Endothelial cell of umbilical vein (primary cell): ENCODE data around the gene SCARF2. TPM values are rescaled to one million over a fixed set of nuclear protein-coding genes. Genes with fewer than 3 reads are reported as not detected.
"Not testable (repeated sequence)": the region's sequence is repeated elsewhere in the genome, so short reads cannot be mapped to it uniquely, and the experiment has no call there.

Experiments used
- BruUV-seq: library from RNA; stranded (reverse); fragments of 400-500 nt; replicated peaks from 2 replicates; lab custom pipeline; 2021; lab: Mats Ljungman, UMichigan
- CTCF ChIA-PET: fragments of 300-600, 350-600 bp; sonication (Branson Sonifier 250); formaldehyde crosslinking; loops from one replicate; lab custom pipeline; 2021; ENCODE audit warnings: antibody characterized with exemption, inconsistent platforms; lab: Charles Lee
- POLR2A ChIA-PET: fragments of 300-600, 350-600 bp; sonication (Branson Sonifier 250); formaldehyde crosslinking; loops from one replicate; lab custom pipeline; 2021; ENCODE audit warnings: antibody characterized with exemption, inconsistent platforms; lab: Charles Lee
- DNase-seq: peaks from one replicate; pipeline ENCODE4 v3.0.0-alpha.2; 2011; ENCODE audit warnings: low read depth, low spot score
- FAIRE-seq: peaks from 2 replicates; lab custom pipeline; 2011; peaks lifted over from hg19 to GRCh38; lab: Jason Lieb, UNC
- H2AFZ ChIP-seq: 2 replicates; pipeline ENCODE4 v1.6.0; 2012; ENCODE audit warnings: low read depth, low read length, control low read depth, inconsistent platforms
- H3K27ac ChIP-seq: 2 replicates; pipeline ENCODE4 v1.5.1; 2011; ENCODE audit warnings: low read depth, mild to moderate bottlenecking, control low read depth, low read length, moderate library complexity; ENCODE audit not compliant: insufficient read depth
- H3K27me3 ChIP-seq, 2 experiments: 2 replicates each; pipeline versions ENCODE4 v1.6.0 to v1.6.1; 2011; ENCODE audit warnings: low read length in 2 of 2, mixed read lengths in 1 of 2; ENCODE audit not compliant: control insufficient read depth in 2 of 2, insufficient read depth in 2 of 2
- H3K36me3 ChIP-seq, 2 experiments: 2 replicates in 1 of 2; 3 replicates in 1 of 2; pipeline ENCODE4 v1.5.1; 2011; ENCODE audit warnings: low read length in 2 of 2, mild to moderate bottlenecking in 1 of 2, moderate library complexity in 1 of 2; ENCODE audit not compliant: control insufficient read depth in 2 of 2, insufficient read depth in 2 of 2; ENCODE audit errors: extremely low read depth in 1 of 2
- H3K4me1 ChIP-seq: 3 replicates; pipeline ENCODE4 v1.5.1; 2011; ENCODE audit warnings: mild to moderate bottlenecking, low read length; ENCODE audit not compliant: control insufficient read depth, insufficient read depth; ENCODE audit errors: extremely low read depth
- H3K4me2 ChIP-seq: 2 replicates; pipeline ENCODE4 v1.6.1; 2011; ENCODE audit warnings: low read length, control low read depth, mixed read lengths; ENCODE audit not compliant: insufficient read depth
- H3K4me3 ChIP-seq, 3 experiments: fragments of 200-600 bp in 1 of 3; sonication (generic), shearing (Covaris generic) in 1 of 3; replicated peaks in 1 of 3; 2 replicates each; pipeline ENCODE4 v1.5.1; 2011 to 2016; ENCODE audit warnings: control low read depth in 3 of 3, low read length in 3 of 3, mild to moderate bottlenecking in 2 of 3, inconsistent platforms in 1 of 3, low read depth in 1 of 3, moderate library complexity in 1 of 3; ENCODE audit not compliant: insufficient read depth in 1 of 3
- H3K79me2 ChIP-seq: 2 replicates; pipeline ENCODE4 v1.6.0; 2012; ENCODE audit warnings: low read length, inconsistent platforms; ENCODE audit not compliant: control insufficient read depth, insufficient read depth
- H3K9ac ChIP-seq: replicated peaks from 2 replicates; pipeline ENCODE3; 2011; ENCODE audit warnings: low read length, control low read depth; ENCODE audit not compliant: insufficient read depth; ENCODE audit errors: extremely low read depth
- H3K9me1 ChIP-seq: replicated peaks from 3 replicates; pipeline ENCODE4 v1.6.0; 2011; ENCODE audit warnings: mild to moderate bottlenecking, low read length; ENCODE audit not compliant: control insufficient read depth, insufficient read depth; ENCODE audit errors: extremely low read depth
- H3K9me3 ChIP-seq: replicated peaks from 2 replicates; pipeline ENCODE4 v1.5.1; 2012; ENCODE audit warnings: low read length, inconsistent platforms; ENCODE audit not compliant: control insufficient read depth, insufficient read depth
- H4K20me1 ChIP-seq: replicated peaks from 2 replicates; pipeline ENCODE3; 2011; ENCODE audit warnings: mild to moderate bottlenecking, low read length; ENCODE audit not compliant: control insufficient read depth, insufficient read depth; ENCODE audit errors: extremely low read depth
- CTCF ChIP-seq, 2 donors: IDR thresholded peaks; 1 replicate in 1 of 2; 2 replicates in 1 of 2; pipeline ENCODE4 v1.5.1; 2011; ENCODE audit warnings: low read length in 2 of 2, mild to moderate bottlenecking in 2 of 2, moderate library complexity in 2 of 2, control low read depth in 1 of 2, inconsistent platforms in 1 of 2, low read depth in 1 of 2; ENCODE audit not compliant: insufficient read depth in 1 of 2; ENCODE audit errors: extremely low read depth in 1 of 2
- EZH2 ChIP-seq: IDR thresholded peaks from 2 replicates; pipeline ENCODE4 v1.6.1; 2012; ENCODE audit warnings: borderline replicate concordance, low read depth, mild to moderate bottlenecking, moderate library complexity, low read length, inconsistent platforms; ENCODE audit not compliant: severe bottlenecking
- FOS ChIP-seq: IDR thresholded peaks from 2 replicates; pipeline ENCODE4 v1.6.1; 2011; ENCODE audit warnings: mild to moderate bottlenecking, low read length, moderate library complexity, borderline replicate concordance; ENCODE audit not compliant: insufficient read depth
- GATA2 ChIP-seq: IDR thresholded peaks from 2 replicates; pipeline ENCODE4 v1.7.0; 2011; ENCODE audit warnings: low read depth, mild to moderate bottlenecking, moderate library complexity, mixed read lengths, low read length; ENCODE audit not compliant: insufficient read length, insufficient read depth
- JUN ChIP-seq: IDR thresholded peaks from 2 replicates; pipeline ENCODE4 v1.6.1; 2011; ENCODE audit warnings: borderline replicate concordance, low read depth; ENCODE audit not compliant: insufficient read length, insufficient read depth
- MAX ChIP-seq: IDR thresholded peaks from 2 replicates; pipeline ENCODE4 v1.6.1; 2011; ENCODE audit not compliant: insufficient read depth, insufficient read length
- MYC ChIP-seq: IDR thresholded peaks from one replicate; pipeline ENCODE4 v1.6.1; 2011; ENCODE audit warnings: mild to moderate bottlenecking, low read depth, low read length
- POLR2A ChIP-seq: IDR thresholded peaks from 2 replicates; pipeline ENCODE4 v1.6.1; 2012; ENCODE audit warnings: low read depth, mild to moderate bottlenecking, control low read depth, low read length
- POLR2AphosphoS5 ChIP-seq: IDR thresholded peaks from 2 replicates; pipeline ENCODE4 v1.6.1; 2012; ENCODE audit warnings: low read depth, mild to moderate bottlenecking, control low read depth, low read length, moderate library complexity; ENCODE audit not compliant: insufficient read depth
- dilution Hi-C: fragments of 300-500 bp; cut with MboI; formaldehyde crosslinking; loops from one replicate; pipeline ENCODE4 v1.15.0; 2019; ENCODE audit warnings: low sequenced_read_pairs; ENCODE audit not compliant: extremely low pct_ligation_motif_present
- intact Hi-C: fragments of 100-400 bp; cut with micrococcal nuclease; formaldehyde crosslinking; loops from one replicate; pipeline ENCODE4 v1.10.0; 2022
- polyA plus RNA-seq, 4 experiments: library from polyadenylated mRNA; depleted of rRNA in 3 of 4; stranded (reverse) in 3 of 4; unstranded in 1 of 4; fragments of >200 nt; gene quantifications; 2 replicates each; pipeline versions ENCODE4 v1.2.1 to v1.2.3, GENCODE V29; 2011 to 2012; ENCODE audit warnings: missing spikeins in 1 of 4
- total RNA-seq: library from RNA; stranded (reverse); gene quantifications from 2 replicates; pipeline ENCODE4 v1.2.3, GENCODE V29; 2021

The SCARF2 gene
- total and polyA plus RNA-seq, 2 donors (not counting 3 experiments of a cell fraction or from before 2014, with no cell fraction given), result 15.7 to 20.1 TPM

DNA sequence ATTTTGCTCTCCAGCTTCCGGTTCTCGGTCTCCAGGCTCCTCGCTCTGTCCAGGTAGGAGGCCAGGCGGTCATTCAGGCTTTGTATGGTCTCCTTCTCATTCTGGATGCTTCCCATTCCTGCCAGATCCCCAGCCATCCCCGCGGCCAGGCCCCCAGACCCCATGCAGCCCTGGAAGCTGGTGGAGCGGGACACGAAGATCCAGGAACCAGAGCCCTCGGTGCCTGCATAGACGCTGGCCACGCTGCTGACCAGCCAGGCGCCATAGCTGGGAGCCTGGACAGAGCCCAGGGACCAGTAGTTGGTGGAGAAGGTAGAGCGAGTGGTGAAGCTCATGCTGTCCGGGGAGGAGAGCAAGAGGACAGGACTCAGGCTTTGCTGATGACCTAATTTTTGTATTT, 46.1 kb upstream of the SCARF2 start:
- Histone ChIP-seq H3K9me3 (no peaks in the 10 kb centered on the region), H3K36me3 (peaks cover 0 to under 1% of the 10 kb centered on the region in 2 experiments), H3K27me3 (no peaks in the 10 kb centered on the region), H4K20me1 (no peaks in the 10 kb centered on the region), H2AFZ (no peak overlapping the region), H3K79me2 (no peaks in the 10 kb centered on the region), H3K9ac (no peak overlapping the region), H3K27ac (no peak overlapping the region), H3K9me1 (no peaks in the 10 kb centered on the region), H3K4me3 (no peak overlapping the region), H3K4me1 (no peaks in the 10 kb centered on the region), H3K4me2 (no peak overlapping the region)
- intact Hi-C loops (no loop called here), dilution Hi-C loops (no loop called here)
- DNase-seq (no peak), FAIRE-seq (no peak)
- CTCF ChIA-PET, result interaction anchor here (1.2 kb wide), 1 partner anchor 27 kb away, joined by 3 read pairs; no protein-coding TSS in a partner anchor
- no TSS peak for BruUV-seq
- POLR2A ChIA-PET, result no interaction called here
- no peak for TF ChIP-seq EZH2
- TF ChIP-seq FOS, result no peak
- TF ChIP-seq POLR2AphosphoS5, result no peak
- TF ChIP-seq GATA2, result no peak
- TF ChIP-seq POLR2A, result no peak
- no peak for TF ChIP-seq CTCF (IDR thresholded peaks at IDR 0.05; ENCODE audit: extremely low read depth in 1 of 2, insufficient read depth in 1 of 2, low read depth in 1 of 2, low read length in 2 of 2)
- no peak for TF ChIP-seq JUN
- TF ChIP-seq MAX, result no peak
- no peak for TF ChIP-seq MYC

DNA sequence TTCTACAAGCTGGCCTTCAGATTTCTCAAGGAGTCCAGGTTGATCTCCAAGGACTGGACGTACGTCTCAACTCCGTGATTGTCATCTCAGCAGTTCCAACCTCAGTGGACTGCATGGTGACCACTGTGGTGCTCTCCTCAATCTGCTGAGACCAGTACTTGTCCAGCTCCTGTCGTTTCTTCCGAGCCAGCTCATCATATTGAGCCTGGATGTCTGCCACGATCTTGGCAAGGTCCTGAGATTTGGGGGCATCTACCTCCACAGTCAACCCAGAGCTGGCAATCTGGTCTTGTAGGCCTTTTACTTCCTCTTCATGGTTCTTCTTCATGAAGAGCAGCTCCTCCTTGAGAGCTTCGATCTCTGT, 45.5 kb upstream of the SCARF2 start:
- dilution Hi-C loops, H3K36me3 ChIP-seq, H3K9me3 ChIP-seq, H3K4me1 ChIP-seq, POLR2A ChIA-PET, FAIRE-seq, BruUV-seq, H3K27ac ChIP-seq, H3K4me3 ChIP-seq, H3K27me3 ChIP-seq, H3K4me2 ChIP-seq, H4K20me1 ChIP-seq, intact Hi-C loops, H2AFZ ChIP-seq, H3K9me1 ChIP-seq, H3K9ac ChIP-seq, DNase-seq, H3K79me2 ChIP-seq: not testable (repeated sequence)
- CTCF ChIA-PET, result interaction anchor here (1.2 to 1.7 kb wide), 2 partner anchors 27 to 81 kb away, joined by 3 to 4 read pairs; no protein-coding TSS in a partner anchor
